ENCODE results near the gene GALNT8.

DNA sequence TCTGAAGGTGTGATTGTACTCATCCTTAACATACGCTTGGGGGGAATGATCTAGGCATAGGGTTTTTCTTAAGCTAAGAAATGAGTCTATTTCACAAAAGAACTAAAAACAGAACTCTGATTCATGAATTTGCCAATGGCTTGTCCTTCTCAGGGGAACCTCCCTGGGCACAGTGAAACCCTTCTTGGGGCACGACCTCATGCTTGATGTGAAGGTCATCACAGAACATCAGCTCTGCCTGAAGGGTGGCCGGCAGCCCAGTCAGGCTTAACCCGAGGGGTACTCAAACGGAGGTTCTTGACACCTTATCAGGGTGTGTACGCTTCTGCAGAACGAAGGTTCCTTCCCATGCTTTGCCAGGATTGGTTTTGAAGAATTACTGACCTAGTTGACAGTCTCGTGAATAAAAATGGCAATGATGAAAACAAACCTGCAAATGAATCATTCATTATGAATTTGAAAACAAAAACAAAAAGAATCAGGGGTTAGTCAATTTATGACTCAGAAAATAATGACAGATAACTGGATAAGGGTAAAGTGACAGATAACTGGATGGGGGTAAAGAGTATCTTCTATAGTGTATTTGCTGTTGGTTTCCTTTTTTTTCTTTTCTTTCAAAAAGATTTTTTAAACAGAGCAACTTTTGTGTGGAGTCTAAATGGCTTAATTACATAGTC lies 86.4 kb downstream of the GALNT8 start:
- TF ChIP-seq CTCF (IDR thresholded peaks at IDR 0.05; ENCODE audit: low read depth, low read length) (no peak), EZH2phosphoT487 (IDR thresholded peaks at IDR 0.05; ENCODE audit: low read depth) (no peak)

All from OCI-LY3 (cell line).